Stimulated activated CD8-positive, alpha-beta memory T cell treated with anti-CD3 and anti-CD28 coated beads, Interleukin-4, amount 100 ng/mL, for 4 hours (primary cell): ENCODE results near the gene COG8.

ENCODE experiments used
- DNase-seq, 2 donors: peaks; one replicate each; pipeline ENCODE4 v3.0.0-alpha.2; 2020; ENCODE audit warnings: low read depth in 2 of 2, low spot score in 1 of 2

Gene COG8

GRCh38 chr16:69348222-69348621 lies 8.9 kb upstream of the COG8 start:
- DNase-seq = no peak

GRCh38 chr16:69346683-69347082 lies 7.3 kb upstream of the COG8 start:
- DNase-seq = no peak

DNA sequence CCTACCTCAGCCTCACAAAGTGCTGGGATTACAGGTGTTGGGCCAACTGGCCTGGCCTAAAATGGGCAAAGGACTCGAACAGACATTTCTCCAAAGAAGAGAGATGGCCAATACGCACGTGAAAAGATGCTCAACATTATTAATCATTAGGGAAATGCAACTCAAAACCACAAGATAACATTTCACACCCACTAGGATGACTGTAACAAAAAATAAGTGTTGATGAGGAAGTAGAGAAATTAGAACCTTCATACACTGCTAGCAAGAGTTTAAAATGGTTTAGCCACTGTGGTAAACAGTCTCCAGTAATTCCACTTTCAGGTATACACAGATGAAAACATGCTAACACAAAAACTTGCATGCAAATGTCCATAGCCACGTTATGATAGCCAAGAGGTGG lies 6.6 kb upstream of the COG8 start:
- no peak for DNase-seq

DNA sequence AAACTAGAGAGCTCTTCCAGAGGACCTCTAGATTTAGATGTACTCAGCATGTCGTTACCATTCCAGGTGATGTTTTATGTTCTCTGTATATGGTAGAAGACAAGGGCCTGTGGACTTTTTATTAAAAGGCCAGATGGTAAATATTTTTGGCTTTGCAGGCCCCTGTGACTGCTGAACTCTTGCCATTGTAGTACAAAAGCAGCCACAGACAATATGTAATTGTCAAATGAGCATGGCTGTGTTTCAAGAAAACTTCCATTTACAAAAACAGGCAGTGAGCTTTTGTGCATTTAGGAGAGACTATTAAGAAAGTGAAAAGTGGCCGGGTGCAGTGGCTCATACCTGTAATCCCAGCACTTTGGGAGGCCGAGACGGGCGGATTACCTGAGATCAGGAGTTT lies 4.8 kb upstream of the COG8 start:
- DNase-seq = no peak

DNA sequence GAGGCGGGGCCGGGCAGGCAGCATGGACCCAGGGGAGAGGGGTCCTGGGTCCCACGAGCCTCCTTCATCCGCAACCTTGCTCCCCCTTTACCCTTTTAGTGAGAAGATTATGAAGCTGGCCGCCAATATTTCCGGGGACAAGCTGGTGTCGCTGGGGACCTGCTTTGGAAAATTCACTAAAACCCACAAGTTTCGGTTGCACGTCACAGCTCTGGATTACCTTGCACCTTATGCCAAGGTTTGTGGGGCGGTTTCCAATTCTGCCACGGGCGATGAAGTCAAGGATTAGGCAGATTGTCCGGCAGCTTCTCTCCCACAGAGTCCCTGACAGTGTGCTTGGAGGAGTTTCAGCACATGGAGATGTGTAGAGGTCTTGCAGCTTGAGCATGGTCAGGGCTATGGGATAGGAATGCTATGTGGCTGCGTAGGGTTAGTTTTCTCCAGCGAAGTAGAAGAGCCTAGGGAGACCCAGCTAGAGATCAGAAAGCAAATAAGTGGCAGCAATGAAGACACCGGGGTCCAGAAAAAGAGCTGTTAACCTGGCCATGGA lies 806 bp upstream of the COG8 start:
- no peak for DNase-seq

- DNase-seq = no peak
These were observed 641 bp downstream of the COG8 start for GRCh38 chr16:69338557-69339288.

GRCh38 chr16:69334696-69335095 lies 4.7 kb downstream of the COG8 start:
- DNase-seq = no peak

DNA sequence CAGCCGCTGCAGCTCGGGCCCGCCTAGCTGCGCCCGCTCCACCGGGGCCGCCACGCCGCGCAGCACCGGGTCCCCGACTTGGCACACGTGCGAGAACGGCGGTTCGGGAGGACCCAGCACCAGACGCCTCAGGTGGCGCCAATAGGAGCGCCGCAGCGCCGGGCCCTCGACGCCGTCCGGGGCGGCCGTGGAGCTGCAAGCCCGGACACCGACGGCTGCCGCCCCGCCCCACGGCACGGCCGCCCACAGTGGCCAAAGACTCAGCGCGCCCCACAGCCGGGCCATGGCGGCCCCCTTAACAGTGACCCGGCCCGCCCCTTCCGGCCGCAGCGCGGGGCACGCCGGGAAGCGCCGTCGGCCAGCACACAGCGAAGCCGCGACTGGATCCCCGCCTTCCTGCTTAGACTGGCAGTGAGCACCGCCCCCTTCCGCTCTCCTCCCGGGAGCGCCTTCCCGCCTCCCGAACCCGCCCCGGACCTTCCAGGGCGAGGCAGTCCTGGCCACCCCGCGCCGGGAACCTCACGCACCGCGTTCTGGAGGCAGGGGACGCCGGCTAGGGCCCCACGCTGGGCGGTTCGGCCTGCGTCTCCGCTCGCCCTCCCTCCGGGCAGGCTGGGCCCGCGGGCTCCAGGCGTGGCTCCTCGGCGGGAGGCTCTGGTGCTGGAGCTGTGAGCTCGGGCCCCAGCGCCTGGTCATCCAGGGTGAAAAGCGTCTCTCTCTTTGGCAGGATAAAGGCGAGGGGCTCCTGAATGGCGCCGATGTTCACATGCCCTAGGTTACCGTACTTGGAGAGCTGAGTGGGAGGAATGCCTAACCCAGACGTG lies 8.9 kb downstream of the COG8 start, which contains the start of gene PDF:
PDF (minus strand) TSS at position 303 of the 824 bp plus-strand sequence; CDS start at position 285, 18 bp downstream.
- peak; percentile 48 to 74 for DNase-seq

GRCh38 chr16:69329369-69330285 lies 9.7 kb downstream of the COG8 start:
- peak in 1 of 2 donors; percentile 26 for DNase-seq

GRCh38 chr16:69328854-69329316 lies 10.5 kb downstream of the COG8 start:
- no peak for DNase-seq

- no peak for DNase-seq
These were observed 11.6 kb downstream of the COG8 start for GRCh38 chr16:69327585-69328310.

- DNase-seq = no peak
These were observed 13.0 kb downstream of the COG8 start for GRCh38 chr16:69326172-69326873.

GRCh38 chr16:69325784-69326171 lies 13.6 kb downstream of the COG8 start:
- no peak for DNase-seq

DNA sequence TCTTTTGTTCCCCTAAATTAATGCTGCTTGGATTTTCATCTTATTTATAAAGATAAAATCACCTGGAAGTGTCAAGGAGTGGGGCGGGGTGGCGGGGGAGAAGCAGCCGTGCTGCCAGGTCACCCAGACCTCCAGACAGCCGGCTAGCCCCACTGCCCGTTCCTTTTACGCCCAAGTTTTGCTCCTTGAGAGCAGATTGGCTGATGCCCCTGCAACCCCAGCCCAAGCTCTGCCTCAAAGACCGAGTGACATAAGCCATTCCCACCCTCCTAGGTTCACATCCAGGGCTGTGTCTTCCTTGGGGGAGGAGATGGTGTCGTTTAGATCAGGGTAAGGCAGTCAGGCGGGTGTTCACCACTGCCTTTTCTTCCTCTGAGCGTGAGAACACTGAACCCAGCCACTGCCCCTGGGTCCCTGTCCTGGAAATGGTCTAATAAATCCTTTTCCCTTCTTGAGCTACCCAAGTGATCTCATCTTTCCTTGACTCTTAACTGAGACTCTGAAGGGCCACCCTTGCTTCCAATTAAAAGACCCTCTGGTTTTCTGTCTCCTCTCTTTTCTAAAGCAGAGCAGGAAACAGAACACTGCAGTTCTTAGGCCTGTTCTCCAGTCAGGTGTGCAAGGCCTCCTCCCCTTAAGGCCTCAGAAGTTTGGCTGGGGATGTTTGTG lies 14.6 kb downstream of the COG8 start:
- no peak for DNase-seq

DNA sequence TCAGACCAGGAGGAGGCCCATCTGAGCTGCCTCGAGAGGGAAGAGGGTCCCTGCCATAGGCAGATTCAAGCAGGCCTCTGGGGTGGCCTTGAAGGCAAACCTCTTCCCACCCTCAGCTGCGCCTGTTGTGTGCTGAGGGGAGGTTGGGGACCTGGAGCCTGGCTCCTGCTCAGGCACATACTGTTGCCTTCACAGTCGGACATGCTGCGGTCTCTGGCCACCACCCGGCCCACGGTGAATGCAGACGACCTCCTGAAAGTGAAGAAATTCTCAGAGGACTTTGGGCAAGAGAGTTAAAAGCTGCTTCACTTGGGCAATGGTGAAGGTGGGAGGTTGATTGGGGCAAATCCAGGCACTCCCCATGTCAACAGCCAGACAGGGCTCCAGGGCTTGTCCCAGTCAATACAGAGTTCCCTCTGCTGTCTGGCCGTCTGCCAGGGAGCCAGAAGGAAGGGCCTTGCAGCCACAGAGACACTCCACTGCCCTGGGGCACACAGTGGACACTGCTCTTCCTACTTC lies 15.3 kb downstream of the COG8 start:
- no peak for DNase-seq

DNA sequence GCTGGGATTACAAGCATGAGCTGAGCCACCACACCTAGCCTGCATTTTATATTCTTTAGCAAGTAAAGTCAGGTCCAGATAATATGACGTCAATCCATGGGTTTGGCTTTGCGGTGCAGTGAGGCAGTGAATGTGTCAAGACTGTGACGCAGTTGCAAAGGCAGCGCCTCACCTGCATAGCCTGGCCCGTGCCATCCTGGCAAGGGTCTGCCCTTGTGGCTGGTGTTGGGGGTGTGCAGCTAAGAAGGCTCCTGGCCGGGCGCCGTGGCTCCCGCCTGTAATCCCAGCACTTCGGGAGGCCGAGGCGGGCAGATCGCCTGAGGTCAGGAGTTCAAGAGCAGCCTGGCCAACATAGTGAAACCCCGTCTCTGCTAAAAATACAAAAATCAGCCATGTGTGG lies 15.9 kb downstream of the COG8 start:
- no peak for DNase-seq

GRCh38 chr16:69322343-69322742 lies 17.0 kb downstream of the COG8 start:
- no peak for DNase-seq

DNA sequence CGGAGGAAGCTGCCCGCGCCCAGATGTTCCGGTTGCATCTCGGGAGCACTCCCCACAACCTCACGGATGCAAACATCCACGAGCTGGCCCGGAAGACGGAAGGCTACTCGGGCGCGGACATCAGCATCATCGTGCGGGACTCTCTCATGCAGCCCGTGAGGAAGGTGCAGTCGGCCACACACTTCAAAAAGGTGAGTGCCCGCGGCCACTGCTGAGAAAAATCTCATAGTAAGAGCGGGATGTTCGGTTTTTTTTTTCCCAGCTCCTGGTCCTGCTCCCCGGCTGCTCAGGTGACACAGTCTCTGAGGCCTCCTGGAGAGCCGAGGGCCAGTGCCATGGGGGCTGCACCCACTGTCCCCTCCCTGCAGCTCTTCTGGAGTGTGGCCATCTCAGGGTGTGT lies 18.3 kb downstream of the COG8 start:
- no peak for DNase-seq

GRCh38 chr16:69320740-69321073 lies 18.7 kb downstream of the COG8 start:
- DNase-seq = no peak
